SU-DHL-6 (cell line): ENCODE results near the gene TNS1.

ENCODE experiments used
- H2AFZ ChIP-seq: fragments of 200-600 bp; sonication (generic); 2 replicates; pipeline ENCODE4 v1.6.1; 2014; ENCODE audit warnings: low read depth, mild to moderate bottlenecking, moderate library complexity, mixed read lengths, antibody characterized with exemption, low read length; ENCODE audit not compliant: severe bottlenecking
- H3F3A ChIP-seq: fragments of 200-600 bp; shearing (Covaris generic); 2 replicates; pipeline ENCODE4 v1.6.0; 2016; ENCODE audit warnings: antibody characterized with exemption, mild to moderate bottlenecking; ENCODE audit not compliant: insufficient read depth
- H3K27ac ChIP-seq: fragments of 200-600 bp; sonication (generic); 2 replicates; pipeline ENCODE4 v1.5.1; 2016; ENCODE audit warnings: low read depth, mild to moderate bottlenecking, low read length, moderate library complexity, mixed read lengths
- H3K27me3 ChIP-seq: fragments of 200-600 bp; sonication (generic), shearing (Covaris generic); 2 replicates; pipeline ENCODE4 v1.6.0; 2014; ENCODE audit warnings: mild to moderate bottlenecking, low read length
- H3K36me3 ChIP-seq: fragments of 200-600 bp; sonication (generic); 2 replicates; pipeline ENCODE4 v1.6.1; 2014; ENCODE audit warnings: mild to moderate bottlenecking, low read length, mixed read lengths
- H3K4me2 ChIP-seq: fragments of 300-600, 200-600 bp; shearing (Covaris generic), sonication (generic); 2 replicates; pipeline ENCODE4 v1.6.0; 2014; ENCODE audit warnings: low read length, low read depth, mild to moderate bottlenecking; ENCODE audit not compliant: poor library complexity, severe bottlenecking
- H3K4me3 ChIP-seq: fragments of 200-600 bp; sonication (generic); 2 replicates; pipeline ENCODE4 v1.5.1; 2014; ENCODE audit warnings: antibody characterized with exemption, low read length, mild to moderate bottlenecking, mixed read lengths; ENCODE audit not compliant: insufficient read depth, poor library complexity, severe bottlenecking
- H3K79me2 ChIP-seq: fragments of 200-600 bp; sonication (generic); 2 replicates; pipeline ENCODE4 v1.6.1; 2014; ENCODE audit warnings: mild to moderate bottlenecking, low read length, moderate library complexity; ENCODE audit not compliant: insufficient read depth
- H3K9ac ChIP-seq: fragments of 200-600 bp; sonication (generic); 2 replicates; pipeline ENCODE4 v1.7.0; 2014; ENCODE audit warnings: mild to moderate bottlenecking, low read length
- H3K9me2 ChIP-seq: fragments of 200-600 bp; sonication (generic); replicated peaks from 2 replicates; pipeline ENCODE4 v1.6.1; 2014; ENCODE audit warnings: low read length; ENCODE audit not compliant: insufficient read depth
- H3K9me3 ChIP-seq: fragments of 200-600 bp; sonication (generic); 2 replicates; pipeline ENCODE4 v1.6.1; 2014; ENCODE audit warnings: low read length, mixed read lengths; ENCODE audit not compliant: insufficient read depth
- H4K20me1 ChIP-seq: fragments of 200-600 bp; sonication (generic); 2 replicates; pipeline ENCODE4 v1.6.1; 2014; ENCODE audit warnings: low read depth, mild to moderate bottlenecking, antibody characterized with exemption, low read length, moderate library complexity, mixed read lengths
- EZH2phosphoT487 ChIP-seq: fragments of 200-600 bp; sonication (generic), shearing (Covaris generic); conservative IDR thresholded peaks from 2 replicates; pipeline ENCODE4 v1.6.1; 2018; ENCODE audit warnings: mild to moderate bottlenecking, antibody characterized with exemption, low read length, moderate library complexity, mixed read lengths
- TF ChIP-seq, protein P1 (sequence below): fragments of 200-600 bp; sonication (generic); IDR thresholded peaks from one replicate; pipeline ENCODE4 v1.5.1; 2017; ENCODE audit warnings: antibody characterized with exemption, mild to moderate bottlenecking, low read length, moderate library complexity; ENCODE audit not compliant: insufficient read depth, poor library complexity, severe bottlenecking

TNS1 gene

DNA sequence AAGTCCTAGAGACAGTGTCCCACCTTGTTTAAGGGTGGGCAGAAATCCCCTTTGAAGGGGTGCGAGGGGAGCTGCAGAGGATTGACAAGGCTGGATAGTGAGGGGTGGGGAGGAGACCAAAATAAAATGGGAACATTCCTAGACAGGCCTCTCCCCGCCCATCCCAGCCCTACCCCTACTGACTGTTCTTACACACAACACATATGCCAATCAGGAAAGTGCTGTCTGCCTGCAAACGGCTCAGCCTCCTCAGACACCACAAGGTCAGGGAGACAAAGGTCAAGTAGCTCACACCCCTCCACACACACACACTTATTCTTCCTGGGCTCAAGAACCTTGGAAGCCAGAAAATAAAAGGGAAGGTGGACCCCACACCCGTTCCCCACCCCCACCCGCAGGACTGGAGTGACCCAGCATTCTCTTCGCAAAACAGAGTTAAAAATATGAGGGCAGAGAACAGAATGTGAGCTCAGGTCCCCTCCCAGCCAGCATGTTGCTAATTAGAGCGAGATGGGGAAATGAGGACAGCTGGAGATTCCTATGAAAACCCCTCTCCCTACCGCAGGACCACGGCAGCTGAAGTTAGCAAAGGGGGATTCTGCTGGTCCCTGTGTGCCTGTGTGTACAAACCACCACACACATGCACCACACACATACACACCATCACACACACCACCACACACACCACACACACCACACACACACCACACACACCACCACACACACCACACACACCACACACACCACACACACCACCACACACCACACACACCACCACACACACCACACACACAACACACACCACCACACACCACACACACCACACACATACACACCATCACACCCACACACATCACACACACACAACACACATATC is 197.8 kb downstream of the TNS1 start:
- Histone ChIP-seq H3K36me3 (no peaks in the 10 kb centered on the region), H3K9ac (no peak overlapping the region), H3K4me3 (no peak overlapping the region), H3K27me3 (no peaks in the 10 kb centered on the region), H3K79me2 (no peaks in the 10 kb centered on the region), H2AFZ (no peak overlapping the region), H3K27ac (no peak overlapping the region), H3K9me3 (no peaks in the 10 kb centered on the region), H3F3A (no peaks in the 10 kb centered on the region), H3K4me2 (no peak overlapping the region), H4K20me1 (no peaks in the 10 kb centered on the region), H3K9me2 (no peaks in the 10 kb centered on the region)
- TF ChIP-seq, protein P1, sequence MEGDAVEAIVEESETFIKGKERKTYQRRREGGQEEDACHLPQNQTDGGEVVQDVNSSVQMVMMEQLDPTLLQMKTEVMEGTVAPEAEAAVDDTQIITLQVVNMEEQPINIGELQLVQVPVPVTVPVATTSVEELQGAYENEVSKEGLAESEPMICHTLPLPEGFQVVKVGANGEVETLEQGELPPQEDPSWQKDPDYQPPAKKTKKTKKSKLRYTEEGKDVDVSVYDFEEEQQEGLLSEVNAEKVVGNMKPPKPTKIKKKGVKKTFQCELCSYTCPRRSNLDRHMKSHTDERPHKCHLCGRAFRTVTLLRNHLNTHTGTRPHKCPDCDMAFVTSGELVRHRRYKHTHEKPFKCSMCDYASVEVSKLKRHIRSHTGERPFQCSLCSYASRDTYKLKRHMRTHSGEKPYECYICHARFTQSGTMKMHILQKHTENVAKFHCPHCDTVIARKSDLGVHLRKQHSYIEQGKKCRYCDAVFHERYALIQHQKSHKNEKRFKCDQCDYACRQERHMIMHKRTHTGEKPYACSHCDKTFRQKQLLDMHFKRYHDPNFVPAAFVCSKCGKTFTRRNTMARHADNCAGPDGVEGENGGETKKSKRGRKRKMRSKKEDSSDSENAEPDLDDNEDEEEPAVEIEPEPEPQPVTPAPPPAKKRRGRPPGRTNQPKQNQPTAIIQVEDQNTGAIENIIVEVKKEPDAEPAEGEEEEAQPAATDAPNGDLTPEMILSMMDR: no peak
- TF ChIP-seq EZH2phosphoT487: no peak

DNA sequence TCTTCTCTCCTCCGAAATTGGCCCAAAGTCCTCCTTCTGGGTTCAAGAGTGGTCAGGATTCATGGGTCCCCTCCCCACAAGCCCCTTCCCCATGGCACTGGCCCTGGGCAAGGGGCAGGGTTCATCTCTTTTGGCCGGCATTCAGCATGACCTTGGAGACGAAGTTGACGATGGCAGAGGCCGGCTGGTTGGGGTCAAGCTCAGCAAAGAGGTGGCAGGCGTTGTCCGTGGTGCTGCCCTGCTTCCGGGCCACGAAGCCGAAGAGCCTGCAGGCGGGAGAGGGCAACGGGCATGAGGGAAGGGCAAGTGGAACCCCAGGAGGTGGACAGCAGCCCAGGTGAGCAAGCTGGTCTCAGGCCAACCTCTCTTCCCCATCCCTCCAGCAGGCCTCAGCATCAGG is 198.5 kb downstream of the TNS1 start:
- Histone ChIP-seq H3K4me2 (no peak overlapping the region), H2AFZ (no peak overlapping the region), H3K9me2 (no peaks in the 10 kb centered on the region), H3F3A (no peaks in the 10 kb centered on the region), H3K4me3 (no peak overlapping the region), H3K9me3 (no peaks in the 10 kb centered on the region), H3K36me3 (no peaks in the 10 kb centered on the region), H3K79me2 (no peaks in the 10 kb centered on the region), H3K9ac (no peak overlapping the region), H4K20me1 (no peaks in the 10 kb centered on the region), H3K27ac (no peak overlapping the region), H3K27me3 (no peaks in the 10 kb centered on the region)
- TF ChIP-seq, protein P1: no peak
- no peak for TF ChIP-seq EZH2phosphoT487

DNA sequence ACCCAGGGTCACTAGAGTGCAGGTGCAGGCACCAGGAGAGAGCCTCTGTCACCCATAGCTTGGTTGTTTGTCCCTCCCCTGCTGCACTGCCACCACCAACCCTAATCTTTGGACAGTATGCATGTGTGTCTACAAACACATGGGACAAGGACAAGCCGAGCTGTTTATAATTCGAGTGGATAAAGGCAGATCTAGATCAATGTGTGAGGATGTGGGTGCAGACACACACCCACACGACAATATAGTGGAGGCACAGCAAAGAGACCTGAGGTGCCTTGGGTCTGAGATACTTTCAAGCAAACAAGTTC is 199.2 kb downstream of the TNS1 start:
- H3K9ac ChIP-seq: no peak overlapping the region
- no peak for TF ChIP-seq EZH2phosphoT487
- TF ChIP-seq, protein P1: no peak
- no peak overlapping the region for H3K4me2 ChIP-seq
- no peak overlapping the region for H2AFZ ChIP-seq
- H3K36me3 ChIP-seq: no peaks in the 10 kb centered on the region
- H3K4me3 ChIP-seq: no peak overlapping the region
- no peaks in the 10 kb centered on the region for H3F3A ChIP-seq
- no peaks in the 10 kb centered on the region for H3K9me3 ChIP-seq
- H4K20me1 ChIP-seq: no peaks in the 10 kb centered on the region
- no peaks in the 10 kb centered on the region for H3K27me3 ChIP-seq
- no peak overlapping the region for H3K27ac ChIP-seq
- no peaks in the 10 kb centered on the region for H3K9me2 ChIP-seq
- H3K79me2 ChIP-seq: no peaks in the 10 kb centered on the region
